ENCODE measurements around the gene PRKAG1. TPM values are rescaled to one million over a fixed set of nuclear protein-coding genes. Genes with fewer than 3 reads are reported as not detected.

PRKAG1 gene
- total RNA-seq, 2 donors from 2014 or later = 25.4 to 26.4 TPM

DNA sequence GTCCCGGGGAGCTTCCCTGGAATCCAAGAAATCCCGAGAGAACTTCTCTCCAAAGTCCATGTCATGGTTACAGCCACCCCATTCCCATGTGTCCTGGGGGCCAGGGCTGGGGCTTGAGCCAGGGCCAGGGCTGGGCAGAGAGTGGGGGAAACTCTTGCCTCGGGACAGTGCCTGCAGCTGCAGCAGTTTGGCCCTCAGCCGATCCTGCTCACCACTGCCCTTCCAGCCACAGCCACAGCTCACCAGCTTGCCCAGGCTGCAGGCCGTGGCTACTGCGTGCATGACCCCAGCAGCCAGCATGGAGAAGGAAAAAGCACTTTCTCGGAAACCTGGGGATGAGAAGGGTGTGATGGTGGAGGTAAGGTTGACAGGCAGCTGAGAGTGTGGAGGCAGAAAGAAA is 50.6 kb downstream of the PRKAG1 start:
- Histone ChIP-seq H3K9me3 (no peaks in the 10 kb centered on the region), H3K36me3 (replicated peaks in 1 of 2; ENCODE audit: insufficient read depth in 1 of 2, low read depth in 2 of 2) (no peaks in the 10 kb centered on the region), H3K27me3 (peaks cover 0 to 30% of the 10 kb centered on the region in 2 donors), H3K4me3 (no peak overlapping the region), H3K27ac (no peak overlapping the region), H3K4me1 (peaks cover 27% of the 10 kb centered on the region)
- TF ChIP-seq, protein P1, sequence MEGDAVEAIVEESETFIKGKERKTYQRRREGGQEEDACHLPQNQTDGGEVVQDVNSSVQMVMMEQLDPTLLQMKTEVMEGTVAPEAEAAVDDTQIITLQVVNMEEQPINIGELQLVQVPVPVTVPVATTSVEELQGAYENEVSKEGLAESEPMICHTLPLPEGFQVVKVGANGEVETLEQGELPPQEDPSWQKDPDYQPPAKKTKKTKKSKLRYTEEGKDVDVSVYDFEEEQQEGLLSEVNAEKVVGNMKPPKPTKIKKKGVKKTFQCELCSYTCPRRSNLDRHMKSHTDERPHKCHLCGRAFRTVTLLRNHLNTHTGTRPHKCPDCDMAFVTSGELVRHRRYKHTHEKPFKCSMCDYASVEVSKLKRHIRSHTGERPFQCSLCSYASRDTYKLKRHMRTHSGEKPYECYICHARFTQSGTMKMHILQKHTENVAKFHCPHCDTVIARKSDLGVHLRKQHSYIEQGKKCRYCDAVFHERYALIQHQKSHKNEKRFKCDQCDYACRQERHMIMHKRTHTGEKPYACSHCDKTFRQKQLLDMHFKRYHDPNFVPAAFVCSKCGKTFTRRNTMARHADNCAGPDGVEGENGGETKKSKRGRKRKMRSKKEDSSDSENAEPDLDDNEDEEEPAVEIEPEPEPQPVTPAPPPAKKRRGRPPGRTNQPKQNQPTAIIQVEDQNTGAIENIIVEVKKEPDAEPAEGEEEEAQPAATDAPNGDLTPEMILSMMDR (IDR thresholded peaks at IDR 0.05) = no peak
- no peak for TF ChIP-seq POLR2A (IDR thresholded peaks at IDR 0.05)
- ATAC-seq = no peak
- no peak for DNase-seq
- 75 to 82% methylated on average over 5 to 7 of the region's 7 CpGs for WGBS, 2 donors
- intact Hi-C loops (cut with DNase I) = no loop called here

DNA sequence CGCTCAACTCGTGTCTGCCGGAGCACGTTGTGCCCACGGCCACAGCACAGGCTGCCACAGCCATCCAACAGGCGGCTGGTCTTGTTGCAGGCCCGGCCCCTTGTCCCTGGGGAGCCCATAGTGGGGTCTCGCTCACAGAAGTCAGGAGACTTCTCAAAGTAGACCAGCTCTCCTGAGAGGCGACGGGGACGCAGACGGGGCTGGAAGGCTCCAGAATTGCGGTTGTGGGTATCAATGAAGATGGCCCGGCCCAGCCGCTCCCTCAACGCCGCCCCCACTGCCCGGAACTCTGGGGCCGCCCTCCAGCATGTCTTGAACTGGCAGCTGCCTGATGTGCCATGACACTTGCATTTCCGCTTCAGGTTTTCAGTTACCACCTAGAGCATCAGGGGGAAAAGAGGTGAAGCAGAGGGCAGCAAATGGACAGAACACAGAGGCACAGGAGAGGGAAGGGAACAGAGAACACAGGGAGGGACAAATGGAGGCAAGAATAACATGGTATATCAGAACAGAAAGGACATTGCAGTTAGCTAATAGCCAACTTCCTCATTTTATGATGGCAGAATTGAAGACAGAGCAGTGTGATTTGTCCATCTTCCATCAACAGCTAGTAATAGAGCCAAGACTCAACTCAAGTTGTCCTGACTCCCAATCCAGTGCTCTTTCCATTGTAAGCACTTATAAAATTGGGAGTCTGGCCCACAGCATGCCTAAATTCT is 52.2 kb downstream of the PRKAG1 start:
- no peak for DNase-seq
- H3K36me3 ChIP-seq (replicated peaks in 1 of 2; ENCODE audit: insufficient read depth in 1 of 2, low read depth in 2 of 2) = no peaks in the 10 kb centered on the region
- 53 to 77% methylated on average over 13 to 18 of the region's 20 CpGs for WGBS, 2 donors

DNA sequence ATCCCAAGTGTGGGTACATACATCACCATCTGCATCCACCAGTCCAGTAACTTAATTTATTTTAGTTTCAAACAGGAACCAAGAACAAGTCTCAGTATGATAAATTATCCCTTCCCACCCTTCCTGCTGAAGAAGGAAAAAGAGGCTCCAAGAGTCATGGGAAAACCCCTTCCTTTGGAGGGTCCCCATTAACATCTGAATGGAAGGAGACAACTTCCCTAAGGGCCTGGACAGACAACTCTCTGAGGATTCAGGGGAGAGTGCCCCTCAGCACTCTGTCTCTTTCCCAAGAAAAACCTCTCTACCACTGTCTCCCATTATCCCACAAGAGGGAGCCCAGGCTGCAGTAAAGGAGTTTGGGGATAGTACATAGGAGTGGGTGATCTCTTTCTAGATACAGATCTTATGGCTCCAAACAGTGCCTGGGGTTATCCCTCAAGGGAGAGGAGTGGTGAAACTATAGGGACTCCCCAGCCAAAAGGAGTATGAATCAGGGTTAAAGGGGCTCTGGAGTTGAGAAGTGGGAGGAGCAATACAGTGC is 53.2 kb downstream of the PRKAG1 start:
- peaks cover 0 to 8% of the 10 kb centered on the region in 2 donors for H3K27me3 ChIP-seq
- ATAC-seq (no peak), DNase-seq (no peak)
- no peak overlapping the region for H3K27ac ChIP-seq
- no peaks in the 10 kb centered on the region for H3K9me3 ChIP-seq
- intact Hi-C loops (cut with DNase I) = no loop called here
- TF ChIP-seq POLR2A (IDR thresholded peaks at IDR 0.05) = no peak
- TF ChIP-seq, protein P1 (IDR thresholded peaks at IDR 0.05) = no peak
- H3K4me1 ChIP-seq = peaks cover 15% of the 10 kb centered on the region
- H3K36me3 ChIP-seq (replicated peaks in 1 of 2; ENCODE audit: insufficient read depth in 1 of 2, low read depth in 2 of 2) = no peaks in the 10 kb centered on the region
- H3K4me3 ChIP-seq = no peak overlapping the region

More for the DNA sequence above, 52.2 kb downstream of the PRKAG1 start:
- no peak for ATAC-seq
- Histone ChIP-seq H3K4me3 (no peak overlapping the region), H3K27me3 (peaks cover 0 to 15% of the 10 kb centered on the region in 2 donors), H3K9me3 (no peaks in the 10 kb centered on the region), H3K4me1 (peaks cover 20% of the 10 kb centered on the region), H3K27ac (no peak overlapping the region)
- intact Hi-C loops (cut with DNase I) = no loop called here
- TF ChIP-seq POLR2A (IDR thresholded peaks at IDR 0.05) = no peak
- TF ChIP-seq, protein P1 (IDR thresholded peaks at IDR 0.05) = no peak

DNA sequence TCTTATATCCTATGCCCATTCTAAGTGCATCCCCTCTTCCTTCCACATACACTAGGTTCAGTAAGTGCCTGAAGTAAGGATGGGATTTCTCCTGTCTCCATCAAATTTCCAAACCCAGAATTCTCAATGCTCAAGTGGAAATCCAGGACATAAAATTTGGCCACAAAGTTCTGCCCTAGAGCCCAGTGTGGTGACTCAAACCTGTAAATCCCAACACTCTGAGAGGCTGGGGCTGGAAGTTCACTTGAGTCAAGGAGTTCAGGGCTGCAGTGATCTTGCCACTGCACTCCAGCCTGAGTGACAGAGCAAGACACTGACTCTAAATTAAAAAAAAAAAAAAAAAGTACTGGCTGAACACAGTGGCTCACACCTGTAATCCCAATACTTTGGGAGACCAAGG is 56.8 kb downstream of the PRKAG1 start:
- DNase-seq (no peak), ATAC-seq (no peak)
- H3K27ac ChIP-seq = no peak overlapping the region
- no peaks in the 10 kb centered on the region for H3K9me3 ChIP-seq
- TF ChIP-seq, protein P1 (IDR thresholded peaks at IDR 0.05) = no peak
- no peak for TF ChIP-seq POLR2A (IDR thresholded peaks at IDR 0.05)
- intact Hi-C loops (cut with DNase I) = no loop called here
- H3K36me3 ChIP-seq (replicated peaks in 1 of 2; ENCODE audit: insufficient read depth in 1 of 2, low read depth in 2 of 2) = no peaks in the 10 kb centered on the region
- no peak overlapping the region for H3K4me3 ChIP-seq
- peaks cover 5% of the 10 kb centered on the region for H3K4me1 ChIP-seq
- H3K27me3 ChIP-seq = no peaks in the 10 kb centered on the region

DNA sequence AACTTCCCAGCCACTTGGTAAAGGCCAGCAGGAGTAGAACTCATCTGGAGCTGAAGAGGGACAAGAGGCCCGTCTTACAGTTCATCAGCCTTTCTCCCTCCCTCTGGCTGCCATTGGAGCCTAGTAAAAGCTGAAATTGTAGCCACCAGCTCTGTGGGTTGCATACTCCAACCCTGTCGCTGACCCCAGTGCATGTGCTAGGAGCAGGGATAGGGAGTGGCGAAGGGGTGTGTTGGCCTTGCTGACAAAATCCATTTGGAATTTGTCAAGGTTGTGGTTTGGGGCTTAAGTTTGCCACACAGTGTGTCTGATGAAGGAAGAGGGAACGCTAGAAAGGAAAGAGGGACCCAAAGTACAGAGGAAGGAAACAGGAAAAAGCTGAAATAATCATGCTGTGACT is 57.2 kb downstream of the PRKAG1 start:
- WGBS, 2 donors = 40 to 59% methylated on average over 4 of the region's 4 CpGs
- Histone ChIP-seq H3K27me3 (no peaks in the 10 kb centered on the region), H3K9me3 (no peaks in the 10 kb centered on the region), H3K36me3 (replicated peaks in 1 of 2; ENCODE audit: insufficient read depth in 1 of 2, low read depth in 2 of 2) (no peaks in the 10 kb centered on the region), H3K4me1 (peaks cover 7% of the 10 kb centered on the region), H3K27ac (no peak overlapping the region), H3K4me3 (no peak overlapping the region)
- DNase-seq = no peak
- no peak for ATAC-seq
- intact Hi-C loops (cut with DNase I) = no loop called here
- TF ChIP-seq, protein P1 (IDR thresholded peaks at IDR 0.05) = no peak
- no peak for TF ChIP-seq POLR2A (IDR thresholded peaks at IDR 0.05)

All from body of pancreas (tissue), 4 donors.